H1 (cell line): Measurements from ENCODE around the gene NUP188. TPM values are rescaled to one million over a fixed set of nuclear protein-coding genes. Genes with fewer than 3 reads are reported as not detected.

Source experiments
- CBX8 ChIP-seq: fragments of 300-800, 300-1000 bp; sonication (generic); IDR thresholded peaks from 2 replicates; pipeline ENCODE4 v1.7.1; 2016; ENCODE audit warnings: low read depth, low read length, borderline replicate concordance
- CHD7 ChIP-seq: fragments of 300-600 bp; sonication (generic); IDR thresholded peaks from 2 replicates; pipeline ENCODE4 v1.7.1; 2012; ENCODE audit warnings: low read length, moderate library complexity, mild to moderate bottlenecking, inconsistent platforms; ENCODE audit not compliant: insufficient replicate concordance
- HDAC2 ChIP-seq, 2 experiments: fragments of 300-600 bp in 1 of 2; sonication (generic) in 1 of 2; IDR thresholded peaks; 2 replicates each; pipeline ENCODE4 v1.6.1; 2011 to 2012; ENCODE audit warnings: low read depth in 2 of 2, low read length in 2 of 2, mild to moderate bottlenecking in 2 of 2, moderate library complexity in 2 of 2, borderline replicate concordance in 1 of 2, inconsistent platforms in 1 of 2
- HDAC6 ChIP-seq: IDR thresholded peaks from one replicate; pipeline ENCODE4 v1.7.1; 2012; ENCODE audit warnings: low read depth, mild to moderate bottlenecking, inconsistent platforms, low read length, moderate library complexity
- POLR2A ChIP-seq, 2 experiments: IDR thresholded peaks; 1 replicate in 1 of 2; 2 replicates in 1 of 2; pipeline ENCODE4 v1.6.1; 2011; ENCODE audit warnings: low read depth in 2 of 2, low read length in 2 of 2, mild to moderate bottlenecking in 2 of 2; ENCODE audit errors: control extremely low read depth in 1 of 2
- SP1 ChIP-seq: IDR thresholded peaks from 2 replicates; pipeline ENCODE4 v1.6.1; 2011; ENCODE audit warnings: low read depth, low read length
- TAF1 ChIP-seq: IDR thresholded peaks from 2 replicates; pipeline ENCODE4 v1.6.1; 2011; ENCODE audit warnings: mild to moderate bottlenecking, low read depth, low read length
- TCF12 ChIP-seq: IDR thresholded peaks from 2 replicates; pipeline ENCODE4 v1.6.1; 2011; ENCODE audit warnings: low read depth, mild to moderate bottlenecking, low read length
- polyA plus RNA-seq, 7 experiments: library from polyadenylated mRNA; depleted of rRNA in 3 of 7; stranded (reverse) in 5 of 7; unstranded in 2 of 7; fragments of >200 nt in 5 of 7; fragments of 200-250 nt in 2 of 7; gene quantifications; 1 replicate in 5 of 7; 2 replicates in 1 of 7; 4 replicates in 1 of 7; pipeline versions ENCODE4 v1.2.1 to v1.2.3, GENCODE V29; 2011 to 2013; ENCODE audit warnings: missing spikeins in 2 of 7, mixed read lengths in 2 of 7
- total RNA-seq: library from RNA; stranded (reverse); fragmentation: NEBNext Ultra II Directional; extraction: Animal tissue kit (Norgen Biotek cat#: 25700); gene quantifications from 2 replicates; pipeline ENCODE4 v1.2.1, GENCODE V29; 2021

Gene NUP188
- total and polyA plus RNA-seq, 2 of the 8 experiments (the other 6 are each of a cell fraction or from before 2014, with no cell fraction given), result 90.1 to 111 TPM

GRCh38 chr9:128999581-129000206 lies 52.2 kb downstream of the NUP188 start (continued):
- TF ChIP-seq CHD7 (no peak), TCF12 (no peak), HDAC6 (no peak), HDAC2 (IDR thresholded peaks at IDR 0.05; ENCODE audit: borderline replicate concordance in 1 of 2, low read depth in 2 of 2, low read length in 2 of 2) (no peak), TAF1 (no peak), SP1 (no peak), CBX8 (no peak), POLR2A (IDR thresholded peaks at IDR 0.05; ENCODE audit: control extremely low read depth in 1 of 2, low read depth in 2 of 2, low read length in 2 of 2) (no peak)
- TF ChIP-seq, all 59 proteins: peak for 0
